Stimulated activated CD8-positive, alpha-beta memory T cell treated with anti-CD3 and anti-CD28 coated beads, Interleukin-7, amount 100 ng/mL, for 24 hours (primary cell): ENCODE measurements around the gene RAD9A.

Experiments
- DNase-seq: peaks from one replicate; pipeline ENCODE4 v3.0.0-alpha.2; 2020; ENCODE audit warnings: low read depth

Gene RAD9A

DNA sequence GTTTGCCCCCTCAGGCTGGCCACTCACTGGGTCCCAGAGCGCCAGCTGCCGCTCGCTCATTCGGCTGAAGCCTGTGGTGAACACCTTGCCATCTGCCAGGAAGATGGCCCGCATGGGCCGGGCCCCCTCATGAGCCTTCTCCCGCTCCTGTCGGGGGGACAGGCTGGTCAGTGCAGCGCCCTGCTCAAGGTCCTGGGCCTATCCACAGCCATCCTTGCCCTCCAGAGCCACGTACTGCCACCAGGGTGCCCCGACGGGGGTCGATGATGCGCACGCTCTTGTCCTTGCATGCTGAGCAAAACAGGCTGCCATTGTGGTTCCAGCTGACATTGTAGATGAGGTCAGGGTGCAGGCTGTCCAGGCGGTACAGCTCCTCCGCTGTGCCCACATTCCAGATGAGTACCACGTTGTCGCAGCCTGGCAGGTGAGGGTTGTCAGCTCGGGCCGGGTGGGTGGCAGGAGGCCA, 49.3 kb downstream of the RAD9A start:
- DNase-seq = no peak

GRCh38 chr11:67441731-67442351, 50.1 kb downstream of the RAD9A start:
- no peak for DNase-seq

- no peak for DNase-seq
Measured at GRCh38 chr11:67442504-67443404, 51.0 kb downstream of the RAD9A start.

DNA sequence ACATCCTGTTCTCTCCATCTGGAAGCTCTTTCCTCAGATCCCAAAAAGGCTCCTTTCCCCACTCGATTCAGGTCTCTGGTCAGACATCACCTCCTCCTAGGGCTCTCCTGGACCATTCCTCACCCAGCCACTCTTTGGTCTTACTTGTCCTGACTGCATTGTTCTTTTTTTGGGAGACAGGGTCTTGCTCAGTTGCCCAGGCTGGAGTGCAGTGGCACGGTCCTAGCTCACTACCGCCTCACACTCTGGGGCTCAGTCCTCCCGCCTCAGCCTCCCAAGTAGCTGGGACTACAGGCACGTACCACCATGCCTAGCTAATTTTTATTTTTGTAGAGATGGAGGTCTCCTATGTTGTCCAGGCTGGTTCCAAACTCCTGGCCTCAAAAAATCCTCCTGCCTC, 53.7 kb downstream of the RAD9A start:
- no peak for DNase-seq
